MM.1S (cell line): ENCODE data around the gene NXT1.

Source experiments
- DNase-seq: peaks from one replicate; pipeline ENCODE4 v3.0.0-alpha.2; 2015
- H2AFZ ChIP-seq: fragments of 300-600 bp; sonication (generic); 2 replicates; pipeline ENCODE4 v1.6.0; 2016; ENCODE audit warnings: antibody characterized with exemption, low read length
- H3F3A ChIP-seq: fragments of 300-600 bp; sonication (generic); 2 replicates; pipeline ENCODE4 v1.6.1; 2016; ENCODE audit warnings: mild to moderate bottlenecking, antibody characterized with exemption, low read length, moderate library complexity, mixed read lengths; ENCODE audit not compliant: insufficient read depth
- H3K27ac ChIP-seq: fragments of 300-600 bp; sonication (generic); 2 replicates; pipeline ENCODE4 v1.5.1; 2016; ENCODE audit warnings: mild to moderate bottlenecking, low read length
- H3K27me3 ChIP-seq: fragments of 300-600 bp; sonication (generic); replicated peaks from 2 replicates; pipeline ENCODE4 v1.6.0; 2016; ENCODE audit warnings: low read length; ENCODE audit not compliant: insufficient read depth
- H3K36me3 ChIP-seq: fragments of 300-600 bp; sonication (generic); replicated peaks from 2 replicates; pipeline ENCODE4 v1.6.1; 2016; ENCODE audit warnings: mild to moderate bottlenecking, low read length, mixed read lengths; ENCODE audit not compliant: insufficient read depth
- H3K4me1 ChIP-seq: fragments of 300-600 bp; sonication (generic); 2 replicates; pipeline ENCODE4 v1.6.1; 2016; ENCODE audit warnings: low read length, mixed read lengths
- H3K4me2 ChIP-seq: fragments of 300-600 bp; sonication (generic); 2 replicates; pipeline ENCODE4 v1.6.0; 2016; ENCODE audit warnings: low read depth, low read length
- H3K4me3 ChIP-seq: fragments of 300-600 bp; sonication (generic); 2 replicates; pipeline ENCODE4 v1.5.1; 2016; ENCODE audit warnings: low read length, mixed read lengths
- H3K79me2 ChIP-seq: fragments of 300-600 bp; sonication (generic); 2 replicates; pipeline ENCODE4 v1.6.1; 2016; ENCODE audit warnings: mixed run types, low read length, mixed read lengths
- H3K9ac ChIP-seq: fragments of 300-600 bp; sonication (generic); 2 replicates; pipeline ENCODE4 v1.6.1; 2016; ENCODE audit warnings: low read length, mixed read lengths
- H3K9me2 ChIP-seq: fragments of 300-600 bp; sonication (generic); replicated peaks from 2 replicates; pipeline ENCODE4 v1.6.1; 2016; ENCODE audit warnings: mild to moderate bottlenecking, low read length, mixed read lengths; ENCODE audit not compliant: insufficient read depth
- H3K9me3 ChIP-seq: fragments of 300-600 bp; sonication (generic); replicated peaks from 2 replicates; pipeline ENCODE4 v1.6.1; 2016; ENCODE audit warnings: mild to moderate bottlenecking, low read length, mixed read lengths; ENCODE audit not compliant: insufficient read depth
- H4K20me1 ChIP-seq: fragments of 300-600 bp; sonication (generic); 2 replicates; pipeline ENCODE4 v1.6.1; 2016; ENCODE audit warnings: mild to moderate bottlenecking, low read length, moderate library complexity, mixed read lengths; ENCODE audit not compliant: insufficient read depth
- EZH2 ChIP-seq: fragments of 300-600 bp; sonication (generic); optimal IDR thresholded peaks from 2 replicates; pipeline ENCODE3; 2017; ENCODE audit warnings: low read depth, mild to moderate bottlenecking, antibody characterized with exemption, low read length, mixed read lengths
- EZH2phosphoT487 ChIP-seq: fragments of 300-600 bp; sonication (generic); IDR thresholded peaks from 2 replicates; pipeline ENCODE4 v1.6.1; 2018; ENCODE audit warnings: antibody characterized with exemption, low read length
- TF ChIP-seq, protein P1 (sequence below): fragments of 300-600 bp; sonication (generic); IDR thresholded peaks from 2 replicates; pipeline ENCODE4 v1.5.1; 2016; ENCODE audit warnings: antibody characterized with exemption, low read length, mixed read lengths

NXT1 gene

DNA sequence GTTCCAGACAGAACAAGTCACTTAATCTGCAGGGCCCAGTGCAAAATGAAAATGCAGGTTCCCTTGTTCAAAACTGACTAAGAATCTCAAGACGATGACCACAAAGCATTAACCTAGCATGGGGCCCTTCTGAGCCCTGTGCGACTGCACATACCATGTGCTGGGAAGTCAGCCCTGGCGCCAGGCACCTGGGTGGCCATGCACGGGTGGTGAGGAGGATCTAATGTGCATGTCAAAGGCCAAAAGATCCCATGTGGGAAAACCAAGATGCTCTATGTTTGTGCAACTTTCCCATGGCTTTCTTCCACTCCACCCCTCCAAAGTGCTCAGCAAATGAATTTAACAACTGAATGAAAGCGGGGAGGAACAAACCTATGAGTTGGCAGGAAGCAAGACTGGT is 33.5 kb upstream of the NXT1 start:
- no peaks in the 10 kb centered on the region for H3F3A ChIP-seq
- H3K27me3 ChIP-seq: no peaks in the 10 kb centered on the region
- no peak overlapping the region for H3K4me2 ChIP-seq
- H3K4me3 ChIP-seq: no peak overlapping the region
- no peaks in the 10 kb centered on the region for H3K36me3 ChIP-seq
- no peak for TF ChIP-seq EZH2
- TF ChIP-seq, protein P1, sequence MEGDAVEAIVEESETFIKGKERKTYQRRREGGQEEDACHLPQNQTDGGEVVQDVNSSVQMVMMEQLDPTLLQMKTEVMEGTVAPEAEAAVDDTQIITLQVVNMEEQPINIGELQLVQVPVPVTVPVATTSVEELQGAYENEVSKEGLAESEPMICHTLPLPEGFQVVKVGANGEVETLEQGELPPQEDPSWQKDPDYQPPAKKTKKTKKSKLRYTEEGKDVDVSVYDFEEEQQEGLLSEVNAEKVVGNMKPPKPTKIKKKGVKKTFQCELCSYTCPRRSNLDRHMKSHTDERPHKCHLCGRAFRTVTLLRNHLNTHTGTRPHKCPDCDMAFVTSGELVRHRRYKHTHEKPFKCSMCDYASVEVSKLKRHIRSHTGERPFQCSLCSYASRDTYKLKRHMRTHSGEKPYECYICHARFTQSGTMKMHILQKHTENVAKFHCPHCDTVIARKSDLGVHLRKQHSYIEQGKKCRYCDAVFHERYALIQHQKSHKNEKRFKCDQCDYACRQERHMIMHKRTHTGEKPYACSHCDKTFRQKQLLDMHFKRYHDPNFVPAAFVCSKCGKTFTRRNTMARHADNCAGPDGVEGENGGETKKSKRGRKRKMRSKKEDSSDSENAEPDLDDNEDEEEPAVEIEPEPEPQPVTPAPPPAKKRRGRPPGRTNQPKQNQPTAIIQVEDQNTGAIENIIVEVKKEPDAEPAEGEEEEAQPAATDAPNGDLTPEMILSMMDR: no peak
- no peak for TF ChIP-seq EZH2phosphoT487
- no peak overlapping the region for H3K27ac ChIP-seq
- H3K4me1 ChIP-seq: no peaks in the 10 kb centered on the region
- H3K79me2 ChIP-seq: no peaks in the 10 kb centered on the region
- no peak for DNase-seq
- no peak overlapping the region for H3K9ac ChIP-seq
- H2AFZ ChIP-seq: no peak overlapping the region
- H3K9me2 ChIP-seq: no peaks in the 10 kb centered on the region
- no peaks in the 10 kb centered on the region for H3K9me3 ChIP-seq
- no peaks in the 10 kb centered on the region for H4K20me1 ChIP-seq

DNA sequence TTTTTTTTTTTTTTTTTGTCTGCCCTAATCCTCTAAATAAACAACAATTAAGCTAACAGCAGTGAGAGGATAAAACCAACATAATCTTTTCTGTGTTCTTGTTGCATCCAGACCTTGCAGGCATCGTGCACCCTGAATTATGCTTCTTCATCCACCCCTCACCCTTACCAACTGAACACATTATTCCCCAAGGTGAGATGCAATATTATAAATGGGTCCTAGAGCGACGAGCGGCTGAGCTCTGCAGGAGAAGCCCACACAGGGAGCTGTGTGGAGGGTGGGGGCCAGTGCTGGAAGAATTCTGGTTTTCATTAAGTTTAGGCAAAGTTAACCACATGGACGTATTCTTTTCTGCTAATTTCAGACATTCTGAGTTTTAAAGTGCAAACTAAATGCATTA is 32.2 kb upstream of the NXT1 start:
- H3K9ac ChIP-seq: no peak overlapping the region
- H3K9me2 ChIP-seq: no peaks in the 10 kb centered on the region
- no peaks in the 10 kb centered on the region for H3K79me2 ChIP-seq
- H3K4me2 ChIP-seq: no peak overlapping the region
- H3K9me3 ChIP-seq: no peaks in the 10 kb centered on the region
- H3K36me3 ChIP-seq: no peaks in the 10 kb centered on the region
- H3K4me1 ChIP-seq: no peaks in the 10 kb centered on the region
- no peak overlapping the region for H3K27ac ChIP-seq
- no peak overlapping the region for H3K4me3 ChIP-seq
- no peak overlapping the region for H2AFZ ChIP-seq
- no peaks in the 10 kb centered on the region for H3F3A ChIP-seq
- DNase-seq: no peak
- TF ChIP-seq, protein P1: no peak
- TF ChIP-seq EZH2: no peak
- no peak for TF ChIP-seq EZH2phosphoT487
- H3K27me3 ChIP-seq: no peaks in the 10 kb centered on the region
- no peaks in the 10 kb centered on the region for H4K20me1 ChIP-seq

GRCh38 chr20:23320317-23320716 is 30.3 kb upstream of the NXT1 start:
- H3K4me1 ChIP-seq: no peaks in the 10 kb centered on the region
- no peaks in the 10 kb centered on the region for H3K79me2 ChIP-seq
- no peak for DNase-seq
- TF ChIP-seq EZH2phosphoT487: no peak
- TF ChIP-seq, protein P1: no peak
- no peak for TF ChIP-seq EZH2
- no peak overlapping the region for H3K4me3 ChIP-seq
- H3K27me3 ChIP-seq: no peaks in the 10 kb centered on the region
- H2AFZ ChIP-seq: no peak overlapping the region
- H3K9ac ChIP-seq: no peak overlapping the region
- no peak overlapping the region for H3K27ac ChIP-seq
- H3K4me2 ChIP-seq: no peak overlapping the region
- H4K20me1 ChIP-seq: no peaks in the 10 kb centered on the region
- H3F3A ChIP-seq: no peaks in the 10 kb centered on the region
- no peaks in the 10 kb centered on the region for H3K9me2 ChIP-seq
- H3K36me3 ChIP-seq: no peaks in the 10 kb centered on the region
- no peaks in the 10 kb centered on the region for H3K9me3 ChIP-seq

- Histone ChIP-seq H3K9ac (no peak overlapping the region), H3K36me3 (no peaks in the 10 kb centered on the region), H2AFZ (no peak overlapping the region), H3K4me2 (no peak overlapping the region), H3K9me3 (no peaks in the 10 kb centered on the region), H3K27me3 (no peaks in the 10 kb centered on the region), H3K79me2 (no peaks in the 10 kb centered on the region), H4K20me1 (no peaks in the 10 kb centered on the region), H3F3A (no peaks in the 10 kb centered on the region), H3K4me1 (no peaks in the 10 kb centered on the region), H3K4me3 (no peak overlapping the region), H3K9me2 (no peaks in the 10 kb centered on the region), H3K27ac (no peak overlapping the region)
- no peak for DNase-seq
- TF ChIP-seq, protein P1: no peak
- TF ChIP-seq EZH2phosphoT487 (no peak), EZH2 (no peak)
These were observed 25.5 kb upstream of the NXT1 start for GRCh38 chr20:23325107-23325506.
